ENCODE data around the gene CIDEC.

Gene CIDEC

GRCh38 chr3:9890249-9891071 is 10.4 kb upstream of the CIDEC start, which contains the start of gene JAGN1:
Gene JAGN1 (plus strand): TSS chr3:9890610. CDS start chr3:9890723, 113 bp downstream.
- peak within 1 kb of the TSS; percentile 99 for H3K4me3 Mint-ChIP-seq
- no peak for TF ChIP-seq CTCF (IDR thresholded peaks at IDR 0.05; ENCODE audit: unreplicated experiment in 3 of 3)
- H3K4me1 Mint-ChIP-seq = peaks cover 32% of the 10 kb centered on the region
- H3K9me3 Mint-ChIP-seq = no peaks in the 10 kb centered on the region
- H3K27me3 Mint-ChIP-seq (ENCODE audit: low read depth) = no peaks in the 10 kb centered on the region
- H3K36me3 Mint-ChIP-seq (ENCODE audit: low read depth) = peaks cover 29% of the 10 kb centered on the region
- peak within 1 kb of the TSS; percentile 91 to 98 (median 97) for H3K27ac Mint-ChIP-seq

GRCh38 chr3:9889405-9889804 is 9.4 kb upstream of the CIDEC start:
- H3K9me3 Mint-ChIP-seq = no peaks in the 10 kb centered on the region
- H3K27ac Mint-ChIP-seq = peak overlapping the region; percentile 91 to 98 (median 97)
- peaks cover 23% of the 10 kb centered on the region for H3K36me3 Mint-ChIP-seq (ENCODE audit: low read depth)
- peak overlapping the region in 2 of 3 experiments; percentile 99 for H3K4me3 Mint-ChIP-seq
- TF ChIP-seq CTCF (IDR thresholded peaks at IDR 0.05; ENCODE audit: unreplicated experiment in 3 of 3) = no peak
- H3K4me1 Mint-ChIP-seq = peaks cover 27% of the 10 kb centered on the region
- H3K27me3 Mint-ChIP-seq (ENCODE audit: low read depth) = no peaks in the 10 kb centered on the region

- Mint-ChIP-seq H3K36me3 (ENCODE audit: low read depth) (peaks cover 15% of the 10 kb centered on the region), H3K27me3 (ENCODE audit: low read depth) (no peaks in the 10 kb centered on the region), H3K9me3 (no peaks in the 10 kb centered on the region), H3K4me3 (no peak overlapping the region), H3K4me1 (peaks cover 22% of the 10 kb centered on the region), H3K27ac (no peak overlapping the region)
- no peak for TF ChIP-seq CTCF (IDR thresholded peaks at IDR 0.05; ENCODE audit: unreplicated experiment in 3 of 3)
Observed at GRCh38 chr3:9888540-9888939, 8.5 kb upstream of the CIDEC start.

- Mint-ChIP-seq H3K4me1 (peaks cover 13% of the 10 kb centered on the region), H3K27me3 (ENCODE audit: low read depth) (no peaks in the 10 kb centered on the region), H3K27ac (no peak overlapping the region), H3K36me3 (ENCODE audit: low read depth) (peaks cover 6% of the 10 kb centered on the region), H3K4me3 (no peak overlapping the region), H3K9me3 (no peaks in the 10 kb centered on the region)
- TF ChIP-seq CTCF (IDR thresholded peaks at IDR 0.05; ENCODE audit: unreplicated experiment in 3 of 3) = no peak
Observed at GRCh38 chr3:9887480-9887879, 7.4 kb upstream of the CIDEC start.

GRCh38 chr3:9886328-9886727 is 6.3 kb upstream of the CIDEC start:
- Mint-ChIP-seq H3K27me3 (ENCODE audit: low read depth) (no peaks in the 10 kb centered on the region), H3K9me3 (no peaks in the 10 kb centered on the region), H3K4me1 (peaks cover 11% of the 10 kb centered on the region), H3K4me3 (no peak overlapping the region), H3K27ac (no peak overlapping the region), H3K36me3 (ENCODE audit: low read depth) (peaks cover 3% of the 10 kb centered on the region)
- TF ChIP-seq CTCF (IDR thresholded peaks at IDR 0.05; ENCODE audit: unreplicated experiment in 3 of 3) = no peak
